NCI-H82 treated with DMSO at 0.1 percent for 48 hours (cell line): ENCODE results near the gene CD19.
"Not testable (repeated sequence)": the region's sequence is repeated elsewhere in the genome, so short reads cannot be mapped to it uniquely, and the experiment has no call there.

Source experiments
- DNase-seq: peaks from one replicate; lab custom pipeline; 2025; ENCODE audit not compliant: unreplicated experiment; lab: John Stamatoyannopoulos, UW

CD19 gene

GRCh38 chr16:28935924-28936783 is 4.4 kb downstream of the CD19 start:
- no peak for DNase-seq

DNA sequence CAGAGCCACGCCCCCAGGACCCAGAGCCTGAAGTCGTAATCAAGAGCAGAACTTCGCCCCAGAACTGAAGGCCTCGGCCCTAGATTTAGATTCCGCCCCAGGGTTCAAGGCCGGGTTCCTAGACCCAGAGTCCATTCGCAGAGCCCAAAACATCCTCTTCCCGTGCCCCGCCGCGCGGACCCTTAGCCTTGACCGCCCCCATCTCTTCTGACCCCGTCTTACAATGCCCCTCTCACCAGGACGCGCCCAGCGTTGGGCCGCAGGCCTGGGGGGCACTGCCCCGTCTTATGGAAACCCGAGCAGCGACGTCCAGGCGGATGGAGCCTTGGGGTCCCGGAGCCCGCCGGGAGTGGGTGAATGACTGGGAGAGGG is 5.0 kb downstream of the CD19 start:
- DNase-seq = no peak

DNA sequence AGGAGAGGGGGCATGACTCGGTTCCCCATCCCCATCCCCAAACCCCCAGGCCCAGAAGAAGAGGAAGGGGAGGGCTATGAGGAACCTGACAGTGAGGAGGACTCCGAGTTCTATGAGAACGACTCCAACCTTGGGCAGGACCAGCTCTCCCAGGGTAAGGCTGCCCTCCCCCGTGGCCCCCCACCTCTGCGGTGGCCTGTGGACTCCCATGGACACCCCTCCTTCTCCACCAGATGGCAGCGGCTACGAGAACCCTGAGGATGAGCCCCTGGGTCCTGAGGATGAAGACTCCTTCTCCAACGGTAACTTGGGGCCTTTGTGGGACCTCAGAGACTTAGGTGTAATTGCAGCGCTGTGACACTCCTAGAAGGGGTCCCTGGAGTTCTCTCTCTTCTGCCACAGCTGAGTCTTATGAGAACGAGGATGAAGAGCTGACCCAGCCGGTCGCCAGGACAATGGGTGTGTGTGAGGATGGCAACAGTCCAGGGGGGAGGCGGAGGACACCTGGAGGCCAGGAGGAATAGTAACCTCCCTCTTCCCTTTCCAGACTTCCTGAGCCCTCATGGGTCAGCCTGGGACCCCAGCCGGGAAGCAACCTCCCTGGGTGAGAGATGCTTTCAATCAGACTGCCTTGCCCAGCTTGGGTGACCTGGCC is 5.6 kb downstream of the CD19 start:
- DNase-seq = no peak

DNA sequence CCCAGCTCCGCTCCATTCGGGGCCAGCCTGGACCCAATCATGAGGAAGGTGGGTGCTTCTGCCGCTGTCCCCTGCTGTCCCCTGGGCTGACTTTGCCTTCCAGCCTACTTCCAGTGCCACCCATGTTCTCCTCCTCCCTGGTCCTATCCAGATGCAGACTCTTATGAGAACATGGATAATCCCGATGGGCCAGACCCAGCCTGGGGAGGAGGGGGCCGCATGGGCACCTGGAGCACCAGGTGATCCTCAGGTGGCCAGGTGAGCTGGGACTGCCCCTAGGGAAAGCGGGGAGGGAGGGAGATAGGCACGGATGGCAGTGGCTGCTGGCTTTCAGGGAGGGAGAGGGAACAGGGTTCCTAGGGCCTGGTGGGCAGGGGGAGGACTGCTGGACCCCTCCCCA is 7.0 kb downstream of the CD19 start:
- DNase-seq = no peak

DNA sequence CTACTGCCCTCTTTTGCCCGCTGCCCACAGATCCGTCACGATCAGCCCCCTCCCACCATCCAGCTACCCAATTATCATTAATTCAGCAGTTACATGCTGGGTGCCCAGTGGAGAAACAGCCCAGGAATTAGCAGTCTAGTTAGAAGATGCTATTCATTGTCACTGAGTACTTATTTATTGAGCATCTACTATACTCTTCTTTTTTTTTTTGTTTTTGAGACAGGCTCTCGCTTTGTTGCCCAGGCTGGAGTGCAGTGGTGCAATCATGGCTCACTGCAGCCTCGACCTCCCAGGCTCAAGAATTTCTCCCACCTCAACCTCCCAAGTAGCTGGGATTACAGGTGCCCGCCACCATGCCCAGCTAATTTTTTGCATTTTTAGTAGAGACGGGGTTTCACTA is 8.1 kb downstream of the CD19 start:
- DNase-seq = not testable (repeated sequence)

- peak; percentile 96 for DNase-seq
Measured at GRCh38 chr16:28943281-28943680, 11.5 kb downstream of the CD19 start.

DNA sequence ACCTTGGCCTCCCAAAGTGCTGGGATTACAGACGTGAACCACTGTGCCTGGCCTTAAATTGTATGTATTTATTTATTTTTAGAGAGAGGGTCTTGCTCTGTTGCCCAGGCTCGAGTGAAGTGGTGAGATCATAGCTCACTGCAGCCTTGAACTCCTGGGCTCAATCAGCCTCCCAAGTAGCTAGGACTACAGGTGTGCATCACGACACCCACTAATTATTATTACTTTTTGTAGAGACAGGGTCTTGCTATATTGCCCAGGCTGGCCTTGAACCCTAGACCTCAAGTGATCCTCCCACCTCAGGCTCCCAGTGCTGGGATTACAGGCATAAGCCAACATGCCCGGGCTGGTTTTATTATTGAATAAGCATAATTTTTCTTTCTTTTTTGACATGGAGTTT is 14.9 kb downstream of the CD19 start:
- no peak for DNase-seq

DNA sequence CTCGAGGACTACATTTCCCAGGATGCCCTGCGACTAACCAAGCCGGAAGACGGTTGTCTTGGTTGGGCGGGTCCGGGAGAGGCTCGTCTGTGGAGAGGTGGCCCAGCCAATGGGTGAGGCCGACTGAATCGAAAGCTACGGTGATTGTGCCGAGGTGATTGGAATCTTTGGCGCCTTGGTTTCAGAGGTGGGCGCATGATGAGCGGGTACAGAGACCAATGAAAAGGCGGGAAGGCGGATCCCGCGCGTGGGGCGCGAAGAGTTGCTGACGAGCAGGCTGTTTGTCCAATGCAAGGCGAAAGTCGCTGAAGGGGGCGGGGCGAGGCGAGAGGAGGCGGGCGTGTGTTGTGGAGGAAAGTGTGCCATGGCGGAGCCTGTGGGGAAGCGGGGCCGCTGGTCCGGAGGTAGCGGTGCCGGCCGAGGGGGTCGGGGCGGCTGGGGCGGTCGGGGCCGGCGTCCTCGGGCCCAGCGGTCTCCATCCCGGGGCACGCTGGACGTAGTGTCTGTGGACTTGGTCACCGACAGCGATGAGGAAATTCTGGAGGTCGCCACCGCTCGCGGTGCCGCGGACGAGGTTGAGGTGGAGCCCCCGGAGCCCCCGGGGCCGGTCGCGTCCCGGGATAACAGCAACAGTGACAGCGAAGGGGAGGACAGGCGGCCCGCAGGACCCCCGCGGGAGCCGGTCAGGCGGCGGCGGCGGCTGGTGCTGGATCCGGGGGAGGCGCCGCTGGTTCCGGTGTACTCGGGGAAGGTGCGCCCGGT is 19.1 kb downstream of the CD19 start, which contains the start of gene NFATC2IP:
NFATC2IP (plus strand) TSS at position 290 of the 762 bp plus-strand sequence; CDS start at position 365, 75 bp downstream.
- DNase-seq = peak; percentile 98

- no peak for DNase-seq
Measured at GRCh38 chr16:28951410-28951943, 19.7 kb downstream of the CD19 start.

DNA sequence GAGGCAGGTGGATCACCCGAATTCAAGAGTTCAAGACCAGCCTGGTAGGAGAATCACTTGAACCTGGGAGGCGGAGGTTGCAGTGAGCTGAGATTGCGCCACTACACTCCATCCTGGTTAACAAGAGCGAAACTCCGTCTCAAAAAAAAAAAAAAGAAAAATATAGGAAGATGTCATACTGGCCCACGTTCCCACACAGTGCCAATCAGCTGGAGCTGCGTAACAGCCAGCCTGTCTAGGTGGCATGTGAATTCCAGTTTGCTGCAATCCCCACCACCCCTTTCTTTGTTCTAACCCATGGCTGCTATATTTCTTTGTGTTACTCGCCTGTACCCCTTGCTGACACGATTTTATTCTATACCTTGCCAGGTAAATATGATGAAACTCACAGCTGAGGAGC is 26.4 kb downstream of the CD19 start:
- DNase-seq = no peak

DNA sequence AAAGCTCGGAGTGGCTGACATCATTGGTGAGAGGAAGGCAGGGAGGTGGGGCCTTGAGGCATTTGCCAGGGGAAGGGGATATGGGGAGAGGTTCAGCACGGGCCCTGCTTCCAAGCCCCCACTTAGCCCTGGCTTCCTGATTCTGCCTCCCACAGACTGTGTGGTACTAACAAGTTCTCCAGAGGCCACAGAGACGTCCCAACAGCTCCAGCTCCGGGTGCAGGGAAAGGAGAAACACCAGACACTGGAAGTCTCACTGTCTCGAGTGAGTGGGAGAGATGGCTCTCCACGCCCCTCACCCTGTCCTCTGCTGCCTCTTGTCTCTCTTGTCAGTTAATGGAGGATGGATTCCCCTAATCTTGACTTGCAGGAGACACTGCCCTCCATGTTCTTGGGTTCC is 27.1 kb downstream of the CD19 start:
- no peak for DNase-seq

DNA sequence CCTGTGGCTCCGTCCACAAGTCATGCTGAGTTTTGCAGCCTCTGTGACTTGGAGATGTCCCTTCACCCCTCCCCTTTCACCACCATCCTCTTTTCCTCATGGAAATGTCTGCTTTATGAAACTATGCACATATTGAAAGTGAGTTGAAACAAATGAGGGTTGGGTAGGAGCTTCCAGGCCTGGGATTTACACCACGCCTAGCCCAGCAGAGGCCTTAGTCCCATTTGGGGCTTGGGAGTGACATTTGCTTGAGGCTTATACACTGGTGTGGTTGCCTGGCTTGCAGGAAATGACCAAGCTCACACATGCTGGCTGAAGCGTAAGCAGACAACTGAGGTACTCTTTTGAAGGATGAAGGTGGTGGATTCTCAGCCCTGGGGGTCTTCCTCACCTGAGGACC is 32.3 kb downstream of the CD19 start:
- no peak for DNase-seq

GRCh38 chr16:28964496-28964895 is 32.7 kb downstream of the CD19 start:
- no peak for DNase-seq

DNA sequence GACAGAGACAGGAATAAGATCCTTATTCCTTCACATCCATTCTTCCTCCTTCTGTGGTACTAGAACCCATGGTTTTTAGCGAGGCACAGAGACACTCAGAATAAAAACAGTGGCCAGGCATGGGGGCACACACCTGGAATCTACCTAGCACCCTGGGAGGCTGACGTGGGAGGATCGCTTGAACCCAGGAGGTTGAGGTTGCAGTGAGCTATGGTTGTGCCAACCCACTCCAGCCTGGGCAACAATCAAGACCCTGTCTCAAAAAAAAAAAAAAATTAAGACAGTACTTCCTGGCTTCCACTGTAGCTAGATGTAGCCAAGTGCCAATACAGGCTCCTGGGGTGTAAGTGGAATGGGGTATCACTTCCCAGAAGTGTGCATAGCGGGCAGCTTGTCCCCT is 35.4 kb downstream of the CD19 start:
- DNase-seq = no peak

DNA sequence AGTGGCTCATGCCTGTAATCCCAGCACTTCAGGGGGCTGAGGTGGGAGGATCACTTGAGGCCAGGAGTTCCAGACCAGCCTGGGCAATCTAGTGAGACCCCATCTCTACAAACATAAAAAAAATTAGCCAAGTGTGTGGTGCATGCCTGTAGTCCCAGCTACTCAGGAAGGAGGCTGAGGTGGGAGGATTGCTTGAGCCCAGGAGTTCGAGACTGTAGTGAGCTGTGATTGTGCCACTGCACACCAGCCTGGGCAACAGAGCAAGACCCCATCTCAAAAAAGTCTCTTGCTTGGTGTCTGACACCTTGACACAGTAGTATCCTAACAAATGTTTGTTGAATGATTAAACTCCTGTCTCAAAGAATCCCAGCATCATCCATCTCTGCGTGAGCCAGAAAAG is 37.9 kb downstream of the CD19 start:
- DNase-seq = not testable (repeated sequence)

DNA sequence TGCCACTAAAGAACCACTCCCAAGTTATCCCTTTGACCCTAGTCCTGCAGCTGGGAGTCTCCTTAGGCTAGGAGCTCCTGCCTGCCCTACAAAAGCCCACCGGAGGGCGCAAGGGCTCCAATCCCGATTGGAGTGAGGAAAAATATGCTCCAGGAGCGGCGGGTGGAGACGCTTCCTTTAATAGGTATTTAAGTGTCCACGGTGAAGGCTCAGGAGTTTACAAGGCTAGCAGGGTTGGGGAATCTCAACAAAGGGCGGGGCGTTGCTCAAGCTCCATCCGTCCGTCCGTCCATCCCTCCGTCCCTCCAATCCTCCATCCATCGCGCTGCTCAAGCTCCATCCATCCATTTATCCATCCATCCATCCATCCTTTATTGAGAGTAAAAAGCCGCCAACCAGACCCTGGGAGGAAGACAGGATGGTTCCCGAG is 42.3 kb downstream of the CD19 start:
- peak; percentile 16 for DNase-seq

GRCh38 chr16:28974437-28975157 is 42.8 kb downstream of the CD19 start, which contains the start of gene SPNS1:
Gene SPNS1 (plus strand): TSS chr16:28974778. CDS start chr16:28975152, 374 bp downstream.
- DNase-seq = peak; percentile 71

DNA sequence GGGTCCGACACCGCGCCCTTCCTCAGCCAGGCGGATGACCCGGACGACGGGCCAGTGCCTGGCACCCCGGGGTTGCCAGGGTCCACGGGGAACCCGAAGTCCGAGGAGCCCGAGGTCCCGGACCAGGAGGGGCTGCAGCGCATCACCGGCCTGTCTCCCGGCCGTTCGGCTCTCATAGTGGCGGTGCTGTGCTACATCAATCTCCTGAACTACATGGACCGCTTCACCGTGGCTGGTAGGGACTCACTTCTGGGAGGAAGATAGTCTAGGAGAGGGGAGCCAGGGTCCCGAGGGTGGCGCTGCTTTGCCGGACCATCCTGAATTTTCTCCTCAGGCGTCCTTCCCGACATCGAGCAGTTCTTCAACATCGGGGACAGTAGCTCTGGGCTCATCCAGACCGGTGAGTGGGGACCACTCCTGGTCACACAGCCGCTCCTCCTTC is 43.4 kb downstream of the CD19 start:
- no peak for DNase-seq

- DNase-seq = no peak
Measured at GRCh38 chr16:28977703-28978662, 46.2 kb downstream of the CD19 start.
